B cell (primary cell): Measurements from ENCODE around the gene MYL6B. TPM values are rescaled to one million over a fixed set of nuclear protein-coding genes. Genes with fewer than 3 reads are reported as not detected.

Source experiments
- ATAC-seq: fragments of 200-7000 bp; cut with Tn5 transposase; one replicate; pipeline ENCODE4 v1.10.0; 2021; ENCODE audit warnings: low read depth, mild to moderate bottlenecking, moderate number of reproducible peaks, moderate library complexity
- CTCF ChIA-PET: fragments of 350-600 bp; sonication (Branson Sonifier 250); formaldehyde crosslinking; loops from one replicate; lab custom pipeline; 2021; ENCODE audit warnings: antibody characterized with exemption, inconsistent platforms; lab: Charles Lee
- POLR2A ChIA-PET: fragments of 350-600 bp; sonication (Branson Sonifier 250); formaldehyde crosslinking; loops from one replicate; lab custom pipeline; 2021; ENCODE audit warnings: antibody characterized with exemption; lab: Charles Lee
- DNase-seq: peaks from one replicate; pipeline ENCODE4 v3.0.0; 2013
- H2AFZ ChIP-seq: 2 replicates; pipeline ENCODE4 v1.6.1; 2012; ENCODE audit warnings: mild to moderate bottlenecking, low read depth, low read length; ENCODE audit not compliant: insufficient read depth, poor library complexity, severe bottlenecking
- H3K27ac ChIP-seq, 2 donors: 1 replicate in 1 of 2; 2 replicates in 1 of 2; pipeline ENCODE4 v1.5.1; 2012 to 2013; ENCODE audit warnings: low read length in 2 of 2, mild to moderate bottlenecking in 2 of 2, moderate library complexity in 1 of 2
- H3K27me3 ChIP-seq, 4 experiments: fragments of 200-600 bp in 1 of 4; sonication (generic) in 1 of 4; replicated peaks in 1 of 4; 1 replicate in 2 of 4; 2 replicates in 2 of 4; pipeline versions ENCODE4 v1.6.1 to v1.7.0; 2013 to 2016; ENCODE audit warnings: low read length in 3 of 4, mild to moderate bottlenecking in 2 of 4, mixed read lengths in 1 of 4, moderate library complexity in 1 of 4; ENCODE audit not compliant: insufficient read depth in 4 of 4, control insufficient read depth in 3 of 4; ENCODE audit errors: control extremely low read depth in 1 of 4
- H3K36me3 ChIP-seq, 2 experiments: replicated peaks in 1 of 2; 1 replicate in 1 of 2; 2 replicates in 1 of 2; pipeline versions ENCODE4 v1.6.1 to v1.7.1; 2013; ENCODE audit warnings: low read length in 1 of 2; ENCODE audit not compliant: insufficient read depth in 2 of 2, control insufficient read depth in 1 of 2; ENCODE audit errors: control extremely low read depth in 1 of 2, extremely low read depth in 1 of 2
- H3K4me1 ChIP-seq, 2 donors: fragments of 200-600 bp in 1 of 2; sonication (generic) in 1 of 2; 1 replicate in 1 of 2; 2 replicates in 1 of 2; pipeline versions ENCODE4 v1.5.1 to v1.6.1; 2013 to 2017; ENCODE audit warnings: low read length in 2 of 2; ENCODE audit not compliant: control insufficient read depth in 2 of 2, insufficient read depth in 2 of 2
- H3K4me2 ChIP-seq: replicated peaks from 2 replicates; pipeline ENCODE3; 2012; ENCODE audit warnings: mild to moderate bottlenecking, low read depth, low read length; ENCODE audit not compliant: poor library complexity, severe bottlenecking
- H3K4me3 ChIP-seq, 5 experiments: fragments of 200-600 bp in 1 of 5; sonication (generic) in 1 of 5; 1 replicate in 3 of 5; 2 replicates in 2 of 5; pipeline versions ENCODE4 v1.5.1 to v1.7.0; 2011 to 2016; ENCODE audit warnings: low read length in 4 of 5, mild to moderate bottlenecking in 4 of 5, low read depth in 2 of 5, control low read depth in 1 of 5, moderate library complexity in 1 of 5; ENCODE audit not compliant: insufficient read depth in 1 of 5; ENCODE audit errors: control extremely low read depth in 1 of 5, extremely low read depth in 1 of 5
- H3K79me2 ChIP-seq: fragments of 200-600 bp; sonication (generic); one replicate; pipeline ENCODE4 v1.6.0; 2016; ENCODE audit warnings: low read length; ENCODE audit not compliant: control insufficient read depth, insufficient read depth
- H3K9ac ChIP-seq: fragments of 200-600 bp; sonication (generic); 2 replicates; pipeline ENCODE4 v1.6.1; 2017; ENCODE audit warnings: mild to moderate bottlenecking, low read length, moderate library complexity
- H3K9me3 ChIP-seq, 3 donors: one replicate each; pipeline versions ENCODE4 v1.6.1 to v1.7.1; 2013; ENCODE audit warnings: low read length in 2 of 3; ENCODE audit not compliant: control insufficient read depth in 2 of 3, insufficient read depth in 1 of 3; ENCODE audit errors: control extremely low read depth in 1 of 3
- H4K20me1 ChIP-seq: 2 replicates; pipeline ENCODE4 v1.6.0; 2012; ENCODE audit warnings: mild to moderate bottlenecking, low read length; ENCODE audit not compliant: insufficient read depth, control insufficient read depth, poor library complexity, severe bottlenecking
- H3K27ac Mint-ChIP-seq: one replicate; pipeline ENCODE4 v1.8.0; 2021; ENCODE audit warnings: mixed read lengths
- H3K27me3 Mint-ChIP-seq: one replicate; pipeline ENCODE4 v1.8.0; 2021; ENCODE audit warnings: mixed read lengths
- H3K4me1 Mint-ChIP-seq: one replicate; pipeline ENCODE4 v1.8.0; 2021; ENCODE audit warnings: mixed read lengths
- H3K4me3 Mint-ChIP-seq: one replicate; pipeline ENCODE4 v1.8.0; 2021; ENCODE audit warnings: mixed read lengths
- H3K9me3 Mint-ChIP-seq: one replicate; pipeline ENCODE4 v1.8.0; 2022; ENCODE audit warnings: mixed read lengths; ENCODE audit not compliant: insufficient read depth
- EZH2 ChIP-seq: IDR thresholded peaks from 2 replicates; pipeline ENCODE4 v1.6.1; 2012; ENCODE audit warnings: borderline replicate concordance, low read depth, mild to moderate bottlenecking, moderate library complexity, low read length; ENCODE audit not compliant: insufficient read depth, poor library complexity, severe bottlenecking
- WGBS: methylation state at CpG from one replicate; pipeline ENCODE4 v1.1.5; 2013; ENCODE audit warnings: missing lambda C conversion rate; ENCODE audit not compliant: insufficient coverage; 5-methylcytosine and 5-hydroxymethylcytosine counted together
- intact Hi-C: fragments of 100-400 bp; cut with micrococcal nuclease; formaldehyde crosslinking; loops from one replicate; pipeline ENCODE4 v1.10.0; 2022
- polyA plus RNA-seq: library from polyadenylated mRNA; depleted of rRNA; stranded (reverse); fragments of >200 nt; gene quantifications from 2 replicates; pipeline ENCODE4 v1.2.3, GENCODE V29; 2012
- total RNA-seq, 2 donors: library from RNA; stranded (reverse); fragments of 120-200 nt in 1 of 2; gene quantifications; 1 replicate in 1 of 2; 2 replicates in 1 of 2; pipeline versions ENCODE4 v1.2.3 to v1.2.4, GENCODE V29; 2013 to 2022
- TF ChIP-seq, protein P1 (sequence below): fragments of 200-600 bp; IDR thresholded peaks from one replicate; pipeline ENCODE4 v1.8.0; 2022; ENCODE audit warnings: antibody characterized with exemption, mild to moderate bottlenecking

MYL6B gene
- total and polyA plus RNA-seq, 2 donors (not counting 1 experiment from before 2014, with no cell fraction given), result 25.7 to 27.8 TPM

DNA sequence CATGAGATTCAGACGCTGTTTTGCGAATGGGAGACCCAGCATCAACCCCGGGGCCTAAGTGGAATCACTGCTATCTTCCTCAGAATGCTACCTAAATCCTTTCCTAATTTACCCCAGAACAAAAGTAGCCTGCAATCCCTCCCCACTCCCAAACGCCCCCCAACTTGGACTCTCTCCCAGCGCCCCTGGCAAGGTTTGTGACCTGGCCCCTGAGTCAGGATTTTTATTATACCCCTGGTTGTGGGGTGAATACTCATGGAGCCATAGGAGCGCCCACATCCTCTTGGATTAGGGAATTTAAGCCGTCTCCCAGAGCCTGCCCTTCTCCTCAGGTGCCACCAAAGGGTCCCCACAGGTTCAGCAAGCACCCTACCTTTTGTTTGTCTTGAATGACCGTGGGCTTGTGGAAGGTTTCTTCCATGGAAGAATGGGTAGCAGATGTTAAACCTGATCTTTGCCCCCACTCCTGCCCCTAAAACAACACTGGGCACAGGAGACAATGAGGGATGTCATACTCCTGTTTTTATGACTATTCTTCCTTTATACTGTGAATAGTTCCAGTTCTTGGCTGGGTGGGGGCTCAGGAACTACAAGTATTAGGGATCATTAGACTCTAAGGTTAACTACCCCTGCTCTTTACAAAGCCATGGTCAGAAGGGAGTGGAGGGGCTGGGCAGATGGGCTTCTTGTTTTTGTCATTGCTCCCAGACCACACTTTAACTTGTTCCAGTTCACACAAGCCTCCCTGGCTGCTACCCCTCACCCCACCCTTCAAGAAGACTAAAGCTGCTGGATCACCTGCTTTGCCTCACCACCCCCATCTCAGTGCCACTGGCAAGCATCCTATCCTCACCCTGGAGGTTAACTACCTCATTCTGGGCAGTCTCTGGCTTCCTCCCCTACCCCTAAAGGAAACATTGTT is 630 bp downstream of the MYL6B start:
- H3K4me1 ChIP-seq, result peaks cover 15 to 29% of the 10 kb centered on the region in 2 donors
- Mint-ChIP-seq H3K9me3 (no peaks in the 10 kb centered on the region), H3K4me1 (peaks cover 38% of the 10 kb centered on the region), H3K27me3 (no peaks in the 10 kb centered on the region), H3K4me3 (peak overlapping the region; percentile 94), H3K27ac (peak overlapping the region; percentile 98)
- intact Hi-C loops, result loop anchor here (1.0 to 10.0 kb wide), 3 partner anchors 27 to 922 kb away; partner anchors contain the start of genes NEMP1 and PA2G4
- H3K36me3 ChIP-seq, result peaks cover 0 to 3% of the 10 kb centered on the region in 2 experiments
- H3K27me3 ChIP-seq, result no peaks in the 10 kb centered on the region
- H3K9me3 ChIP-seq, result no peaks in the 10 kb centered on the region
- no peak for ATAC-seq
- WGBS, result 10% methylated on average over 4 of the region's 8 CpGs
- TF ChIP-seq, protein P1, sequence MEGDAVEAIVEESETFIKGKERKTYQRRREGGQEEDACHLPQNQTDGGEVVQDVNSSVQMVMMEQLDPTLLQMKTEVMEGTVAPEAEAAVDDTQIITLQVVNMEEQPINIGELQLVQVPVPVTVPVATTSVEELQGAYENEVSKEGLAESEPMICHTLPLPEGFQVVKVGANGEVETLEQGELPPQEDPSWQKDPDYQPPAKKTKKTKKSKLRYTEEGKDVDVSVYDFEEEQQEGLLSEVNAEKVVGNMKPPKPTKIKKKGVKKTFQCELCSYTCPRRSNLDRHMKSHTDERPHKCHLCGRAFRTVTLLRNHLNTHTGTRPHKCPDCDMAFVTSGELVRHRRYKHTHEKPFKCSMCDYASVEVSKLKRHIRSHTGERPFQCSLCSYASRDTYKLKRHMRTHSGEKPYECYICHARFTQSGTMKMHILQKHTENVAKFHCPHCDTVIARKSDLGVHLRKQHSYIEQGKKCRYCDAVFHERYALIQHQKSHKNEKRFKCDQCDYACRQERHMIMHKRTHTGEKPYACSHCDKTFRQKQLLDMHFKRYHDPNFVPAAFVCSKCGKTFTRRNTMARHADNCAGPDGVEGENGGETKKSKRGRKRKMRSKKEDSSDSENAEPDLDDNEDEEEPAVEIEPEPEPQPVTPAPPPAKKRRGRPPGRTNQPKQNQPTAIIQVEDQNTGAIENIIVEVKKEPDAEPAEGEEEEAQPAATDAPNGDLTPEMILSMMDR, result no peak
- TF ChIP-seq EZH2, result no peak
- ChIA-PET POLR2A (interaction anchor here (0.6 to 2.1 kb wide), 2 partner anchors 25 to 46 kb away, joined by 3 to 28 read pairs; partner anchors contain the start of gene ESYT1), CTCF (interaction anchor here (2.0 kb wide), 1 partner anchor 69 kb away, joined by 6 read pairs; the partner anchor contains the start of gene RNF41)
- peak overlapping the region; percentile 88 for H3K9ac ChIP-seq
- peaks cover 64% of the 10 kb centered on the region for H3K79me2 ChIP-seq
- no peaks in the 10 kb centered on the region for H4K20me1 ChIP-seq
- DNase-seq, result no peak
- H3K4me3 ChIP-seq, result peak overlapping the region; percentile 50 to 89 (median 76)
- peak overlapping the region in 1 of 2 donors; percentile 88 for H3K27ac ChIP-seq
- peak overlapping the region; percentile 89 for H3K4me2 ChIP-seq
- peak overlapping the region; percentile 94 for H2AFZ ChIP-seq
